IMR-90 (cell line): ENCODE measurements around the gene GTSE1. TPM values are rescaled to one million over a fixed set of nuclear protein-coding genes. Genes with fewer than 3 reads are reported as not detected.

ENCODE experiments used
- ATAC-seq: fragments of 200-7000 bp; cut with Tn5 transposase; 2 replicates; pipeline ENCODE4 v1.9.1; 2020; ENCODE audit warnings: low read depth, mild to moderate bottlenecking, moderate library complexity
- BruUV-seq: library from RNA; stranded (reverse); fragments of 400-500 nt; replicated peaks from 2 replicates; lab custom pipeline; 2021; lab: Mats Ljungman, UMichigan
- CTCF ChIA-PET: fragments of 300-600 bp; formaldehyde crosslinking; extraction: SDS; loops from one replicate; lab custom pipeline; 2021; ENCODE audit warnings: antibody characterized with exemption; lab: Yijun Ruan, JAX
- POLR2A ChIA-PET: fragments of 300-600 bp; sonication (Branson Sonifier 250); formaldehyde crosslinking; loops from one replicate; lab custom pipeline; 2022; ENCODE audit warnings: antibody characterized with exemption; ENCODE audit not compliant: unreplicated experiment; lab: Charles Lee
- DNase-seq: peaks from one replicate; pipeline ENCODE4 v3.0.0; 2013
- H2AFZ ChIP-seq: replicated peaks from 2 replicates; pipeline ENCODE3; 2013; ENCODE audit warnings: low read length, mild to moderate bottlenecking; ENCODE audit not compliant: poor library complexity
- H2AK5ac ChIP-seq: 2 replicates; pipeline ENCODE4 v1.6.1; 2013; ENCODE audit warnings: low read depth, low read length, inconsistent platforms
- H2AK9ac ChIP-seq: replicated peaks from 2 replicates; pipeline ENCODE3; 2013; ENCODE audit warnings: mild to moderate bottlenecking, low read depth, low read length, moderate library complexity; ENCODE audit not compliant: poor library complexity
- H2BK120ac ChIP-seq: 2 replicates; pipeline ENCODE4 v1.6.1; 2013; ENCODE audit warnings: low read depth, low read length, inconsistent platforms
- H2BK15ac ChIP-seq: 3 replicates; pipeline ENCODE4 v1.6.1; 2013; ENCODE audit warnings: low read depth, low read length, inconsistent platforms
- H2BK20ac ChIP-seq: 2 replicates; pipeline ENCODE4 v1.6.1; 2013; ENCODE audit warnings: low read depth, mild to moderate bottlenecking, inconsistent platforms, low read length, moderate library complexity
- H2BK5ac ChIP-seq: 2 replicates; pipeline ENCODE4 v1.6.1; 2013; ENCODE audit warnings: mild to moderate bottlenecking, low read depth, low read length, inconsistent platforms; ENCODE audit not compliant: poor library complexity, severe bottlenecking
- H3K14ac ChIP-seq: replicated peaks from 2 replicates; pipeline ENCODE4 v1.6.1; 2013; ENCODE audit warnings: low read depth, low read length, inconsistent platforms
- H3K18ac ChIP-seq: 2 replicates; pipeline ENCODE4 v1.6.1; 2013; ENCODE audit warnings: low read depth, low read length, control low read depth
- H3K23ac ChIP-seq: 2 replicates; pipeline ENCODE4 v1.6.1; 2013; ENCODE audit warnings: low read depth, low read length, inconsistent platforms
- H3K27ac ChIP-seq: 2 replicates; pipeline ENCODE4 v1.5.1; 2013; ENCODE audit warnings: mild to moderate bottlenecking, control low read depth, low read length; ENCODE audit not compliant: insufficient read depth
- H3K27me3 ChIP-seq: 2 replicates; pipeline ENCODE4 v1.6.1; 2013; ENCODE audit warnings: low read length; ENCODE audit not compliant: control insufficient read depth, insufficient read depth
- H3K36me3 ChIP-seq: 2 replicates; pipeline ENCODE4 v1.6.1; 2013; ENCODE audit warnings: low read length, mixed read lengths; ENCODE audit not compliant: control insufficient read depth, insufficient read depth
- H3K4ac ChIP-seq: 2 replicates; pipeline ENCODE4 v1.6.1; 2013; ENCODE audit warnings: low read depth, low read length, inconsistent platforms
- H3K4me1 ChIP-seq: 2 replicates; pipeline ENCODE4 v1.6.1; 2013; ENCODE audit warnings: low read length, mixed read lengths; ENCODE audit not compliant: control insufficient read depth, insufficient read depth
- H3K4me2 ChIP-seq: 2 replicates; pipeline ENCODE4 v1.6.1; 2013; ENCODE audit warnings: low read depth, mild to moderate bottlenecking, control low read depth, low read length, moderate library complexity
- H3K4me3 ChIP-seq: 2 replicates; pipeline ENCODE4 v1.5.1; 2013; ENCODE audit warnings: low read depth, mild to moderate bottlenecking, control low read depth, low read length, moderate library complexity; ENCODE audit not compliant: insufficient read depth
- H3K56ac ChIP-seq: 2 replicates; pipeline ENCODE4 v1.6.1; 2013; ENCODE audit warnings: low read length, inconsistent platforms; ENCODE audit not compliant: insufficient read depth; ENCODE audit errors: extremely low read depth
- H3K79me1 ChIP-seq, 2 experiments: 2 replicates each; pipeline ENCODE4 v1.6.1; 2013; ENCODE audit warnings: low read length in 2 of 2, inconsistent platforms in 1 of 2, low read depth in 1 of 2
- H3K9ac ChIP-seq: 2 replicates; pipeline ENCODE4 v1.6.1; 2013; ENCODE audit warnings: low read depth, low read length, control low read depth
- H3K9me1 ChIP-seq: 2 replicates; pipeline ENCODE4 v1.6.1; 2013; ENCODE audit warnings: low read length, inconsistent platforms; ENCODE audit not compliant: insufficient read depth
- H3K9me3 ChIP-seq: 2 replicates; pipeline ENCODE4 v1.6.1; 2013; ENCODE audit warnings: low read length; ENCODE audit not compliant: control insufficient read depth, insufficient read depth
- H4K20me1 ChIP-seq: 2 replicates; pipeline ENCODE4 v1.6.1; 2013; ENCODE audit warnings: low read length, inconsistent platforms; ENCODE audit not compliant: insufficient read depth
- H4K5ac ChIP-seq: 2 replicates; pipeline ENCODE4 v1.6.1; 2013; ENCODE audit warnings: mild to moderate bottlenecking, low read depth, low read length, control low read depth
- H4K8ac ChIP-seq, 2 experiments: 2 replicates each; pipeline ENCODE4 v1.6.1; 2013; ENCODE audit warnings: low read depth in 2 of 2, low read length in 2 of 2, control low read depth in 1 of 2, inconsistent platforms in 1 of 2
- H4K91ac ChIP-seq: 2 replicates; pipeline ENCODE4 v1.6.1; 2013; ENCODE audit warnings: low read depth, low read length, inconsistent platforms; ENCODE audit not compliant: insufficient read depth
- CHD1 ChIP-seq: IDR thresholded peaks from 2 replicates; pipeline ENCODE4 v1.6.1; 2012; ENCODE audit warnings: low read depth, low read length, improper control_type of control experiment
- FOS ChIP-seq: fragments of 150-350 bp; IDR thresholded peaks from 2 replicates; pipeline ENCODE4 v1.6.1; 2016; ENCODE audit warnings: low read depth, low read length
- MAZ ChIP-seq: IDR thresholded peaks from 2 replicates; pipeline ENCODE4 v1.6.1; 2012; ENCODE audit warnings: low read depth, mild to moderate bottlenecking, low read length, improper control_type of control experiment, moderate library complexity, borderline replicate concordance
- MXI1 ChIP-seq: IDR thresholded peaks from 2 replicates; pipeline ENCODE4 v1.6.1; 2012; ENCODE audit warnings: low read depth, mild to moderate bottlenecking, low read length, moderate library complexity, borderline replicate concordance
- RAD21 ChIP-seq: IDR thresholded peaks from 2 replicates; pipeline ENCODE4 v1.6.1; 2012; ENCODE audit warnings: low read length, improper control_type of control experiment
- RCOR1 ChIP-seq: IDR thresholded peaks from 2 replicates; pipeline ENCODE4 v1.6.1; 2012; ENCODE audit warnings: mild to moderate bottlenecking, low read length, improper control_type of control experiment; ENCODE audit not compliant: insufficient replicate concordance
- RFX5 ChIP-seq: IDR thresholded peaks from 2 replicates; pipeline ENCODE4 v1.8.0; 2012; ENCODE audit warnings: low read depth, mild to moderate bottlenecking, low read length, moderate library complexity
- WGBS, 2 experiments: methylation state at CpG; one replicate each; pipeline versions ENCODE4 v1.1.5 to v1.1.7; 2013; ENCODE audit warnings: missing lambda C conversion rate in 2 of 2; ENCODE audit not compliant: insufficient read length in 1 of 2; ENCODE audit errors: extremely low coverage in 2 of 2; 5-methylcytosine and 5-hydroxymethylcytosine counted together
- dilution Hi-C: fragments of 300-500 bp; cut with HindIII; formaldehyde crosslinking; loops from one replicate; pipeline ENCODE4 v1.14.3; 2018; ENCODE audit warnings: low sequenced_read_pairs; ENCODE audit not compliant: unreplicated experiment
- in situ Hi-C: fragments of 300-500 bp; cut with MboI; formaldehyde crosslinking; loops from 3 replicates; pipeline ENCODE4 v1.14.3; 2019; ENCODE audit warnings: low sequenced_read_pairs, inconsistent platforms, mixed read lengths
- intact Hi-C: fragments of 100-400 bp; cut with micrococcal nuclease; formaldehyde crosslinking; loops from 2 replicates; pipeline ENCODE4 v1.10.0; 2022
- polyA plus RNA-seq, 3 experiments: library from polyadenylated mRNA; depleted of rRNA; stranded (reverse); fragments of >200 nt; gene quantifications; 2 replicates each; pipeline ENCODE4 v1.2.3, GENCODE V29; 2012; ENCODE audit warnings: low replicate concordance in 1 of 3
- total RNA-seq: library from RNA; depleted of rRNA; stranded (reverse); fragments of >200 nt; gene quantifications from 2 replicates; pipeline ENCODE4 v1.2.3, GENCODE V29; 2012

GTSE1 gene
- total and polyA plus RNA-seq, 2 of the 4 experiments (the other 2 are of a cell fraction): 5.9 to 17.1 TPM

GRCh38 chr22:46309526-46310085, 12.9 kb downstream of the GTSE1 start:
- H2BK120ac ChIP-seq: no peak overlapping the region
- H4K91ac ChIP-seq: no peak overlapping the region
- no peak overlapping the region for H3K18ac ChIP-seq
- H3K9me3 ChIP-seq: no peaks in the 10 kb centered on the region
- intact Hi-C loops (no loop called here), dilution Hi-C loops (no loop called here), in situ Hi-C loops (loop anchor here (5.0 kb wide), 1 partner anchor 322 kb away; no protein-coding TSS in a partner anchor)
- peaks cover 28 to 41% of the 10 kb centered on the region in 2 experiments for H3K79me1 ChIP-seq
- no peak overlapping the region for H3K27ac ChIP-seq
- H3K4ac ChIP-seq: no peak overlapping the region
- CTCF ChIA-PET: no interaction called here
- H4K8ac ChIP-seq: no peak overlapping the region
- DNase-seq (no peak), ATAC-seq (no peak)
- no peak overlapping the region for H3K14ac ChIP-seq
- H2BK20ac ChIP-seq: no peak overlapping the region
- TF ChIP-seq MXI1: no peak
- no peak for TF ChIP-seq RCOR1
- no peak for TF ChIP-seq RFX5
- TF ChIP-seq MAZ: no peak
- no peak for TF ChIP-seq FOS
- TF ChIP-seq CHD1: no peak
- TF ChIP-seq RAD21: no peak
- no peaks in the 10 kb centered on the region; the same call in 1 of the 2 replicates for H4K20me1 ChIP-seq
- peak overlapping the region; percentile 76 for H2AK9ac ChIP-seq
- H3K9me1 ChIP-seq: no peaks in the 10 kb centered on the region
- no peaks in the 10 kb centered on the region for H3K4me1 ChIP-seq
- POLR2A ChIA-PET: no interaction called here
- H2AK5ac ChIP-seq: no peak overlapping the region
- no peaks in the 10 kb centered on the region for H3K27me3 ChIP-seq
- WGBS, 2 experiments: 100% methylated on average over 4 of the region's 15 CpGs; no CpG with 5 or more reads in 1 of the 2 experiments
- H3K4me3 ChIP-seq: no peak overlapping the region
- no peak overlapping the region for H3K4me2 ChIP-seq
- H2BK15ac ChIP-seq: no peak overlapping the region
- no TSS peak for BruUV-seq
- H2AFZ ChIP-seq: no peak overlapping the region
- H2BK5ac ChIP-seq: no peak overlapping the region
- H3K23ac ChIP-seq: 0 out of 2 replicates have a peak overlapping the region, but pooled peaks have one; percentile 65
- peaks cover 1% of the 10 kb centered on the region for H3K36me3 ChIP-seq
- H4K5ac ChIP-seq: no peak overlapping the region
- H3K56ac ChIP-seq: no peak overlapping the region
- no peak overlapping the region for H3K9ac ChIP-seq
